Stimulated activated CD4-positive, alpha-beta T cell treated with anti-CD3 and anti-CD28 coated beads, Interleukin-2, amount 100 ng/mL, for 48 hours (primary cell): Measurements from ENCODE around the gene KCNIP4.
"Not testable (repeated sequence)": the region's sequence is repeated elsewhere in the genome, so short reads cannot be mapped to it uniquely, and the experiment has no call there.

ENCODE experiments used
- DNase-seq, 2 donors: peaks; one replicate each; pipeline ENCODE4 v3.0.0-alpha.2; 2020

The KCNIP4 gene

GRCh38 chr4:21948347-21949072 lies at the start of gene KCNIP4:
TSS of gene KCNIP4 (minus strand) at chr4:21948772.
- no peak for DNase-seq

DNA sequence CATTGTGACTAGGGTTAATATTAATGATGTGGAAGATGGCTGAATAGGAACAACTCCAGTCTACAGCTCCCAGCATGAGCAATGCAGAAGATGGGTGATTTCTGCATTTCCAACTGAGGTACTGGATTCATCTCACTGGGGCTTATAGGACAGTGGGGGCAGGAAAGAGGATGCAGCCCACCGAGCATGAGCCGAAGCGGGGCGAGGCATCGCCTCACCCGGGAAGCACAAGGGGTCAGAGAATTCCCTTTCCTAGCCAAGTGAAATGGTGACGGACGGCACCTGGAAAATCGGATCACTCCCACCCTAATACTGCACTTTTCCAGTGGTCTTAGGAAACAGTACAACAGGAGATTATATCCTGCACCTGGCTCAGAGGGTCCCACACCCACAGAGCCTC lies 48.0 kb upstream of the KCNIP4 start:
- not testable (repeated sequence) for DNase-seq

GRCh38 chr4:21992330-21992729 lies 43.8 kb upstream of the KCNIP4 start:
- no peak for DNase-seq

DNA sequence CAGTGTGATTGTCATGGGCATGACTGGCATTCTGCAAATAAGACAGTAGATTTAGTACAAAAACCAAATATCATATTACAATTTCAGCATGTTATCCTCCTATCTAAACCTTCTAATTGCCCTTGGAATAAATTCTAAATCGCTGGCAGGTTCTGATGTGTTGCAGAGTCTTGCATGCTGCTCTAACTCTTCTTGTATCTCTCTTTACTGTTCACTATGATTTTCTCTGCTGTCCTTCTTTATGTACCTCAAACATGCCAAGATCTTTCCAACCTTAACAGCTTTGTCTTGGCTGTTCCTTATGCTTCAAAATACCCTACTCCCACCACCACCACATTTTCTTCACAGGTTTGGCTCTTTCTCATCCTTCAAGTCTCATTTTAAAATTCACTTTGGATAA lies 43.0 kb upstream of the KCNIP4 start:
- DNase-seq: no peak

- DNase-seq: no peak
Measured at GRCh38 chr4:21991050-21991449, 42.5 kb upstream of the KCNIP4 start.

DNA sequence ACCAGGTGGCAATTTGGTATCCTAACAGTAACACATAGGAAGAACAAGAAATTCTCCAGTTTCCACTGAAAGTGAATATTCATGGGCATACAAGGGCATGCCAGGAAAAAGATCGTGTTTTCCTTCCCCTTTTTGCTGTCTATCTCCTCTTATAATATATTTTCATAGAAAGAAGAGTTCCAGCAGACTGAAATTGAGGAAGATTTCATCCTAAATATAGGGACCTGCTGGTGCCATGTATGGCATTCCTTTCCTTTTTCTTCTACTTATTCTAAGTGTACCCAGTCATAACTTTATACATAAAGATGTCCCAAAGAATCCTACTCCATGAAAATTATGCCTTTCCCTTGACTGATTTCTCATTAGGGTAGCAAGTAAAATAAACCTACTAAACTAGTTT lies 40.8 kb upstream of the KCNIP4 start:
- DNase-seq: no peak

GRCh38 chr4:21986307-21986706 lies 37.7 kb upstream of the KCNIP4 start:
- no peak for DNase-seq

- DNase-seq: no peak
Measured at GRCh38 chr4:21982087-21982486, 33.5 kb upstream of the KCNIP4 start.

- no peak for DNase-seq
Measured at GRCh38 chr4:21979196-21979595, 30.6 kb upstream of the KCNIP4 start.

GRCh38 chr4:21976166-21976565 lies 27.6 kb upstream of the KCNIP4 start:
- DNase-seq: no peak

- DNase-seq: no peak
Measured at GRCh38 chr4:21973850-21974249, 25.3 kb upstream of the KCNIP4 start.

GRCh38 chr4:21964762-21965319 lies 16.3 kb upstream of the KCNIP4 start:
- DNase-seq: no peak

DNA sequence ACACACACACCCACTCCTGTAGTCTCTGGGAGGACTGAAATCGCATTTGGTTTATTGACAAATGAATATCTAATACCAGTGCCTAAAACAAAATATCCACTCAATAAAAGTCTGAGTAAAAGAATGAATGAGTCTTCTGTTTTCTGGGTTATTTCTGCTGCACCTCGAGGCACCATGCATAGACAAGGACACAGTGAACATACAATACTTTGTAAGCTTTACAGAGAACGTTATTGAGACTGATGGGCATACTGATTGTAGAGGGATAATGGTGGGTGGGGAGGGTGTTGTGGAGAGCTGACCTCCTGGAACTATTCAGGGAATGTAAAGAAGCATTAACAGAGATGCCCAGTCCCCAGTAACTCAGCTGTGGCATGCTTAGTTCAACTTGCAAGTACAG lies 14.1 kb upstream of the KCNIP4 start:
- DNase-seq: no peak

- no peak for DNase-seq
Measured at GRCh38 chr4:21960793-21961192, 12.2 kb upstream of the KCNIP4 start.

DNA sequence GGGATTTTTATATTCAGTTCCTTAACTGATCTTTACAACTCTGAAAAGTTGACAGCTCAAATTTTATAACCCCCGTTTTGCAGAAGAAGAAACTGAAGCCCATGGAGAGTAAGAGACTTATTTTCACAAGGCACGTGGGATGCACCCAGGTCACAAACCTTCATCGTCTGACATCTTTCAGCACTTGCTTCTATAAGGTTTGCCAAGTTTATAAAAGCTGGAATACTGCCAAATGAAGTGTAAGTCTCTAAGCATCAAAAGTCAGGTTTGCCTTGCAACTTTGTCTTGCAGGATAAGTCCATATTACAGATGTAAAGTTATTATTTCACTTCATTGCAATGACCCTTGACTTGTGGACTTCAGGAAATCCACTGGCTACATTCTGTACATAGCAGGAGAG lies 6.3 kb upstream of the KCNIP4 start:
- DNase-seq: no peak

- DNase-seq: no peak
Measured at GRCh38 chr4:21953653-21954052, 5.1 kb upstream of the KCNIP4 start.

DNA sequence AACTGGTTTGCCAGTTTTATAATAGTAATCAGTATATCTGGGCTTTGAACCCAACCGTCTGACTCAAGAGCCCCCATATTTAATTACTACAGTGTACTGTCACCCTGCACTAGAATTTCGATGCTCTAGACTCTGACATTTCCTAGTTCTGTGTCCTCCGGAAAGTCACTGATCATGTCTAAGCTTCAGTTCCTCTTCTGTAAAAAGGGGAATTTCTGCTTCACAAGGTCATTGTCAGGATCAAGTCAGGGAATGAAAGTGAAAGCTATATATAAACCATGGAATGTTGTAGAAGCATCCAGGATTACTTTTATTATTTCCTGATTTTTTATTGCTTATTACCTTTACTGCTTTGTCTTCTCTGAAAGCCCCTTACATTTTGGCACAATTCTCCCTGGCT lies 4.0 kb upstream of the KCNIP4 start:
- DNase-seq: no peak

GRCh38 chr4:21949073-21949457 lies 493 bp upstream of the KCNIP4 start:
- DNase-seq: no peak

GRCh38 chr4:21947791-21948346 lies 703 bp downstream of the KCNIP4 start:
- DNase-seq: no peak

- no peak for DNase-seq
Measured at GRCh38 chr4:21946858-21947257, 1.7 kb downstream of the KCNIP4 start.

DNA sequence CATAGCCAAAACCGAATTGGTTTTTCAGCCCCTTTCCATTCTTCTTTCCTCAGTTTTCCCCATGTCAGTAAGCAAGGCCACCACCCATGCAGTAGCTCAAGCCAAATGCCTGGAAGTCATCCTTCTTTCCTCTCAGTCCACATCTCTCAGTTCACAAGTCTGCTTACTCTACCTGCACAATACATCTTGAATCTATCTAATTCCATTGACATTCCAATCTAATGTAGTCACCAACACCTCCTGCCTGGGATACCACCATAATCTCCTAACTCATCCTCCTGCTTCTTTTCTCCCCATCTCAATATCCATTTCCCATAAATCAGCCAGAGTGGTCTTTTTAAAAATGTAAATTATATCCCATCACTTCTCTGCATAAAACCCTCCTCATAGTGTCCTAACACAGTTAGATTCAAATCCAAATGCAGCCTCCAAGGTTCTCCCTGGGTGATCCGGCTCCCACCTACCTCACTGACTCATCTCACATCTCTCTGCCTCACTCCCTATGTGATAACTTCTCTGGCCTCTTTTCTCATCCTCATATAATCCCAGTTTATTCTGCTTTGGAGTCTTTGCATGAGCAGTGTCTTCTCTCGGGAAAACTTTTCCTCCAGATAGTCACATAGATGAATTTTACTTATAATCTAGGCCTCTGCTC lies 26.9 kb downstream of the KCNIP4 start:
- DNase-seq: no peak

- DNase-seq: no peak
Measured at GRCh38 chr4:21915761-21916160, 32.8 kb downstream of the KCNIP4 start.

GRCh38 chr4:21901831-21902230 lies 46.7 kb downstream of the KCNIP4 start:
- no peak for DNase-seq

GRCh38 chr4:21901281-21901680 lies 47.3 kb downstream of the KCNIP4 start:
- no peak for DNase-seq
